Measurements from ENCODE around the gene MLH3.

- TF ChIP-seq CTCF (IDR thresholded peaks at IDR 0.05) (no peak), POLR2A (IDR thresholded peaks at IDR 0.05) (no peak)
Measured at GRCh38 chr14:75047506-75047905, 3.8 kb downstream of the MLH3 start.
